Prostate gland (tissue), 2 donors: ENCODE data around the gene NIPAL3.

ENCODE experiments used
- CTCF ChIP-seq, 4 experiments: fragments of 200-600 bp in 2 of 4; fragments of 450-650 bp in 2 of 4; sonication (generic) in 2 of 4; IDR thresholded peaks; 1 replicate in 3 of 4; 2 replicates in 1 of 4; pipeline ENCODE4 v1.5.1; 2016 to 2019; ENCODE audit warnings: antibody characterized with exemption in 4 of 4, mild to moderate bottlenecking in 2 of 4, moderate library complexity in 2 of 4
- POLR2A ChIP-seq: fragments of 450-650 bp; IDR thresholded peaks from one replicate; pipeline ENCODE4 v1.6.1; 2016; ENCODE audit warnings: antibody characterized with exemption, mild to moderate bottlenecking
- POLR2AphosphoS5 ChIP-seq: sonication (generic); formaldehyde crosslinking; IDR thresholded peaks from one replicate; pipeline ENCODE4 v1.6.1; 2017; ENCODE audit warnings: antibody characterized with exemption

- no peak for TF ChIP-seq CTCF (IDR thresholded peaks at IDR 0.05)
- TF ChIP-seq POLR2A = no peak
- no peak for TF ChIP-seq POLR2AphosphoS5
These were observed 36.1 kb downstream of the NIPAL3 start for GRCh38 chr1:24451746-24452145.
